Spleen (tissue), 7 donors: Measurements from ENCODE around the gene TMCO4.

Source experiments
- CTCF ChIP-seq, 11 experiments: fragments of 200-600 bp in 7 of 11; fragments of 450-650 bp in 4 of 11; sonication (generic) in 4 of 11; IDR thresholded peaks in 8 of 11; conservative IDR thresholded peaks in 3 of 11; 1 replicate in 7 of 11; 2 replicates in 4 of 11; pipeline versions ENCODE4 v1.4.0 to v1.8.0; 2016 to 2021; ENCODE audit warnings: antibody characterized with exemption in 11 of 11, inconsistent platforms in 4 of 11, mild to moderate bottlenecking in 1 of 11
- POLR2A ChIP-seq, 3 donors: fragments of 450-650 bp; IDR thresholded peaks; one replicate each; pipeline ENCODE4 v1.5.1; 2017; ENCODE audit warnings: antibody characterized with exemption in 3 of 3, mild to moderate bottlenecking in 1 of 3
- donor health status: DM: no; HTN: no; CAD: no; lungs with moderate emphysema.
- donor health status: DM: no; HTN: no; CAD: no.
- donor health status: DM: no; HTN: no; CAD: no.

GRCh38 chr1:19694298-19694697, 105.4 kb downstream of the TMCO4 start:
- no peak for TF ChIP-seq CTCF (IDR thresholded peaks at IDR 0.05 in 8 of 11, conservative IDR thresholded peaks at IDR 0.05 in 3 of 11)
- TF ChIP-seq POLR2A (IDR thresholded peaks at IDR 0.05) = no peak
